SU-DHL-6 (cell line): ENCODE data around the gene MAP7.

Experiments
- H2AFZ ChIP-seq: fragments of 200-600 bp; sonication (generic); 2 replicates; pipeline ENCODE4 v1.6.1; 2014; ENCODE audit warnings: low read depth, mild to moderate bottlenecking, moderate library complexity, mixed read lengths, antibody characterized with exemption, low read length; ENCODE audit not compliant: severe bottlenecking
- H3F3A ChIP-seq: fragments of 200-600 bp; shearing (Covaris generic); 2 replicates; pipeline ENCODE4 v1.6.0; 2016; ENCODE audit warnings: antibody characterized with exemption, mild to moderate bottlenecking; ENCODE audit not compliant: insufficient read depth
- H3K27ac ChIP-seq: fragments of 200-600 bp; sonication (generic); 2 replicates; pipeline ENCODE4 v1.5.1; 2016; ENCODE audit warnings: low read depth, mild to moderate bottlenecking, low read length, moderate library complexity, mixed read lengths
- H3K27me3 ChIP-seq: fragments of 200-600 bp; sonication (generic), shearing (Covaris generic); 2 replicates; pipeline ENCODE4 v1.6.0; 2014; ENCODE audit warnings: mild to moderate bottlenecking, low read length
- H3K36me3 ChIP-seq: fragments of 200-600 bp; sonication (generic); 2 replicates; pipeline ENCODE4 v1.6.1; 2014; ENCODE audit warnings: mild to moderate bottlenecking, low read length, mixed read lengths
- H3K4me2 ChIP-seq: fragments of 300-600, 200-600 bp; shearing (Covaris generic), sonication (generic); 2 replicates; pipeline ENCODE4 v1.6.0; 2014; ENCODE audit warnings: low read length, low read depth, mild to moderate bottlenecking; ENCODE audit not compliant: poor library complexity, severe bottlenecking
- H3K4me3 ChIP-seq: fragments of 200-600 bp; sonication (generic); 2 replicates; pipeline ENCODE4 v1.5.1; 2014; ENCODE audit warnings: antibody characterized with exemption, low read length, mild to moderate bottlenecking, mixed read lengths; ENCODE audit not compliant: insufficient read depth, poor library complexity, severe bottlenecking
- H3K79me2 ChIP-seq: fragments of 200-600 bp; sonication (generic); 2 replicates; pipeline ENCODE4 v1.6.1; 2014; ENCODE audit warnings: mild to moderate bottlenecking, low read length, moderate library complexity; ENCODE audit not compliant: insufficient read depth
- H3K9ac ChIP-seq: fragments of 200-600 bp; sonication (generic); 2 replicates; pipeline ENCODE4 v1.7.0; 2014; ENCODE audit warnings: mild to moderate bottlenecking, low read length
- H3K9me2 ChIP-seq: fragments of 200-600 bp; sonication (generic); replicated peaks from 2 replicates; pipeline ENCODE4 v1.6.1; 2014; ENCODE audit warnings: low read length; ENCODE audit not compliant: insufficient read depth
- H3K9me3 ChIP-seq: fragments of 200-600 bp; sonication (generic); 2 replicates; pipeline ENCODE4 v1.6.1; 2014; ENCODE audit warnings: low read length, mixed read lengths; ENCODE audit not compliant: insufficient read depth
- H4K20me1 ChIP-seq: fragments of 200-600 bp; sonication (generic); 2 replicates; pipeline ENCODE4 v1.6.1; 2014; ENCODE audit warnings: low read depth, mild to moderate bottlenecking, antibody characterized with exemption, low read length, moderate library complexity, mixed read lengths
- EZH2phosphoT487 ChIP-seq: fragments of 200-600 bp; sonication (generic), shearing (Covaris generic); conservative IDR thresholded peaks from 2 replicates; pipeline ENCODE4 v1.6.1; 2018; ENCODE audit warnings: mild to moderate bottlenecking, antibody characterized with exemption, low read length, moderate library complexity, mixed read lengths
- TF ChIP-seq, protein P1 (sequence below): fragments of 200-600 bp; sonication (generic); IDR thresholded peaks from one replicate; pipeline ENCODE4 v1.5.1; 2017; ENCODE audit warnings: antibody characterized with exemption, mild to moderate bottlenecking, low read length, moderate library complexity; ENCODE audit not compliant: insufficient read depth, poor library complexity, severe bottlenecking

The MAP7 gene

DNA sequence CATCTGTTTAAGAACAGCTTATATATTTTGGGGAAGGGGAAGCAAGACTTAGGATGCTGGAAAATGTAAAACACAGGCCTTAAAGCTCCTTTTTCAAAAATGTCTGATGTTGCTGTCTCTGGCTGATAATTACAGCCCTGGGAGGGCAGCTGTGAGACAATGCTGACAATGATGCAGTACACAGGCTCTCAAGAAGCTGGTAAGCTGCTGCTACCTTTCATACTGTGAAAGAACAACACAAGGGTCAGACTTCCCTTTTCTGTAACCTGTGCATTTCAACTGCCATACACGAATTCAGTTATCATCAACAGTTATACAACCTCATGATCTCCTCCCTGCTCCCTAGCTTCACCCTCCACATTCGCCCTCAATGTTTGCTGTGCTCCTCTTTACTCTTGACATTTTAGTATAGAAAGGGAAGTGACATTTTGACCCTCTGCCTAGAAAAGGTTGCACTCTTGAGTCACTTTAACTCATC is 25.2 kb downstream of the MAP7 start:
- Histone ChIP-seq H3K36me3 (no peaks in the 10 kb centered on the region), H4K20me1 (no peaks in the 10 kb centered on the region), H3K79me2 (no peaks in the 10 kb centered on the region), H3K4me2 (no peak overlapping the region), H2AFZ (no peak overlapping the region), H3K9me2 (no peaks in the 10 kb centered on the region), H3K27me3 (no peaks in the 10 kb centered on the region), H3F3A (no peaks in the 10 kb centered on the region), H3K9me3 (no peaks in the 10 kb centered on the region), H3K27ac (no peak overlapping the region), H3K9ac (no peak overlapping the region), H3K4me3 (no peak overlapping the region)
- no peak for TF ChIP-seq EZH2phosphoT487
- TF ChIP-seq, protein P1, sequence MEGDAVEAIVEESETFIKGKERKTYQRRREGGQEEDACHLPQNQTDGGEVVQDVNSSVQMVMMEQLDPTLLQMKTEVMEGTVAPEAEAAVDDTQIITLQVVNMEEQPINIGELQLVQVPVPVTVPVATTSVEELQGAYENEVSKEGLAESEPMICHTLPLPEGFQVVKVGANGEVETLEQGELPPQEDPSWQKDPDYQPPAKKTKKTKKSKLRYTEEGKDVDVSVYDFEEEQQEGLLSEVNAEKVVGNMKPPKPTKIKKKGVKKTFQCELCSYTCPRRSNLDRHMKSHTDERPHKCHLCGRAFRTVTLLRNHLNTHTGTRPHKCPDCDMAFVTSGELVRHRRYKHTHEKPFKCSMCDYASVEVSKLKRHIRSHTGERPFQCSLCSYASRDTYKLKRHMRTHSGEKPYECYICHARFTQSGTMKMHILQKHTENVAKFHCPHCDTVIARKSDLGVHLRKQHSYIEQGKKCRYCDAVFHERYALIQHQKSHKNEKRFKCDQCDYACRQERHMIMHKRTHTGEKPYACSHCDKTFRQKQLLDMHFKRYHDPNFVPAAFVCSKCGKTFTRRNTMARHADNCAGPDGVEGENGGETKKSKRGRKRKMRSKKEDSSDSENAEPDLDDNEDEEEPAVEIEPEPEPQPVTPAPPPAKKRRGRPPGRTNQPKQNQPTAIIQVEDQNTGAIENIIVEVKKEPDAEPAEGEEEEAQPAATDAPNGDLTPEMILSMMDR, result no peak

DNA sequence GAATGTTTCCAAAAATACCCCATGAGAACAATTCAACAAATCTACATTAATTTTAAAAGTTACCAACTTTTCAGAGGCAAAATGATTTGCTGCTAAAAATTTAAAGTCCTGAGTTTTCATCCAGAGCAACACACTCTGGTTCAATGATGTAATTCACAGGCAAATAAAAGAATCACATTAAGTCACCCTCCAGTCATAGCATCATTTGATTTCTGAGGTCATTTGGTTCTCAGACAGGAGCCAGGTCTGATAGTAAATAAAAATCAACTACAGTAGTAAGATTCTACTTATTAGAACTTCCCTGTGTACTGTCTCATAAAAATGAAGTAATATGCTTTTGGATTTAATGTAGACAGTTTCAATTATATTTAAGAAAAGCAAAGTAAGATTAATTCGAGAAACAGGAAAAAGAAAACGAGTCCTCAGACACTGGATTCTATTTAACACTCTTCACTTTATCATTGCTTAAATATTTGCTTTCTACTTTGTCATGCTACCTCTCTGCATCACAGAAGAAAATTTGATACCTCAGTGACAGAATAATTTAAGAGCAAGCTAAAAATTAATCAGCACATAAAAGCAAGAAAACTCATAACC is 25.8 kb downstream of the MAP7 start:
- no peak for TF ChIP-seq EZH2phosphoT487
- TF ChIP-seq, protein P1, result no peak
- Histone ChIP-seq H3K4me2 (no peak overlapping the region), H3K4me3 (no peak overlapping the region)

DNA sequence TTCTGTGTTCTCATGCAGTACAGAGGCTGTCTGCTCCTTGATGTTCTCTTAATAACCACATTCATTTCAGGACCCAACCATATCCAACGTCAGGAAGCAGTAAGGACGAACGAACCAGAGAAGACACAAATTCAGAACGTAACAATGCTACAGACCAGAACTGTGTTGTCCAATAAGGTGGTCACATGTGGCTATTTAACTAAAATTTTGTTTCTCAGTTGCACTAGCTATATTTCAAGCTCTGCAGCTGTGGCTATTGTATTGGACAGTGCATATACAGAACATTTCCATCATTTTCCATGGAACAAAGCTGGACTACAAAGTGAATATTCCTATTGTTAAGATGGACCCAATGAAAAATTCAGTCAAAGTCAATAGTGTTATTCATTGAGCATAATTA is 27.0 kb downstream of the MAP7 start:
- Histone ChIP-seq H4K20me1 (no peaks in the 10 kb centered on the region), H3K27ac (no peak overlapping the region), H3F3A (no peaks in the 10 kb centered on the region), H3K79me2 (no peaks in the 10 kb centered on the region), H2AFZ (no peak overlapping the region), H3K27me3 (no peaks in the 10 kb centered on the region), H3K9me2 (no peaks in the 10 kb centered on the region), H3K9me3 (no peaks in the 10 kb centered on the region), H3K4me3 (no peak overlapping the region), H3K36me3 (no peaks in the 10 kb centered on the region), H3K4me2 (no peak overlapping the region), H3K9ac (no peak overlapping the region)
- TF ChIP-seq, protein P1, result no peak
- no peak for TF ChIP-seq EZH2phosphoT487

More for the DNA sequence above, 25.8 kb downstream of the MAP7 start:
- no peaks in the 10 kb centered on the region for H3K27me3 ChIP-seq
- H2AFZ ChIP-seq, result no peak overlapping the region
- H3K9me3 ChIP-seq, result no peaks in the 10 kb centered on the region
- H4K20me1 ChIP-seq, result no peaks in the 10 kb centered on the region
- H3K79me2 ChIP-seq, result no peaks in the 10 kb centered on the region
- H3K36me3 ChIP-seq, result no peaks in the 10 kb centered on the region
- no peaks in the 10 kb centered on the region for H3K9me2 ChIP-seq
- no peaks in the 10 kb centered on the region for H3F3A ChIP-seq
- no peak overlapping the region for H3K9ac ChIP-seq
- H3K27ac ChIP-seq, result no peak overlapping the region
